Panc1 (cell line): ENCODE results near the gene AFF3. TPM values are rescaled to one million over a fixed set of nuclear protein-coding genes. Genes with fewer than 3 reads are reported as not detected.

ENCODE experiments used
- ATAC-seq: fragments of 200-7000 bp; cut with Tn5 transposase; 2 replicates; pipeline ENCODE4 v1.9.1; 2020; ENCODE audit warnings: mild to moderate bottlenecking, moderate library complexity
- BruUV-seq: library from RNA; stranded (reverse); fragments of 400-500 nt; replicated peaks from 2 replicates; lab custom pipeline; 2021; lab: Mats Ljungman, UMichigan
- CTCF ChIA-PET: fragments of 300-600 bp; sonication (Branson Sonifier 250); formaldehyde crosslinking; loops from one replicate; lab custom pipeline; 2022; ENCODE audit warnings: antibody characterized with exemption; lab: Charles Lee
- POLR2A ChIA-PET: fragments of 300-600 bp; sonication (Branson Sonifier 250); formaldehyde crosslinking; loops from one replicate; lab custom pipeline; 2022; ENCODE audit warnings: antibody characterized with exemption; lab: Charles Lee
- DNase-seq: peaks from one replicate; pipeline ENCODE4 v3.0.0-alpha.2; 2010; ENCODE audit warnings: low read depth, low spot score
- H3K27ac ChIP-seq: 2 replicates; pipeline ENCODE4 v1.5.1; 2011; ENCODE audit warnings: mild to moderate bottlenecking, low read length, inconsistent platforms
- H3K27me3 ChIP-seq: fragments of 200-500 bp; sonication (Bioruptor generic); 2 replicates; pipeline ENCODE4 v1.6.0; 2014; ENCODE audit warnings: low read length, inconsistent platforms; ENCODE audit not compliant: control insufficient read depth, insufficient read depth
- H3K36me3 ChIP-seq: fragments of 200-500 bp; sonication (Bioruptor generic); 2 replicates; pipeline ENCODE4 v1.5.1; 2014; ENCODE audit warnings: inconsistent platforms, mild to moderate bottlenecking, low read length, moderate library complexity; ENCODE audit not compliant: control insufficient read depth, insufficient read depth
- H3K4me1 ChIP-seq: 2 replicates; pipeline ENCODE4 v1.5.1; 2011; ENCODE audit warnings: inconsistent platforms, mild to moderate bottlenecking, low read length, moderate library complexity; ENCODE audit not compliant: control insufficient read depth, insufficient read depth
- H3K4me3 ChIP-seq, 2 experiments: 2 replicates each; pipeline ENCODE4 v1.5.1; 2011 to 2012; ENCODE audit warnings: low read depth in 2 of 2, low read length in 2 of 2, mild to moderate bottlenecking in 2 of 2, inconsistent platforms in 1 of 2, moderate library complexity in 1 of 2
- H3K9me3 ChIP-seq: fragments of 200-500 bp; sonication (Bioruptor generic); 2 replicates; pipeline ENCODE4 v1.5.1; 2014; ENCODE audit warnings: low read depth, mild to moderate bottlenecking, inconsistent platforms, low read length, moderate library complexity; ENCODE audit not compliant: control insufficient read depth, insufficient read depth
- POLR2AphosphoS5 ChIP-seq: IDR thresholded peaks from 2 replicates; pipeline ENCODE4 v1.6.1; 2012; ENCODE audit warnings: mild to moderate bottlenecking, low read depth, low read length, moderate library complexity
- SIN3A ChIP-seq: IDR thresholded peaks from 2 replicates; pipeline ENCODE4 v1.6.1; 2012; ENCODE audit warnings: low read depth, mild to moderate bottlenecking, low read length, moderate library complexity, borderline replicate concordance; ENCODE audit not compliant: insufficient read depth
- TCF7L2 ChIP-seq: IDR thresholded peaks from 2 replicates; pipeline ENCODE4 v1.6.1; 2011; ENCODE audit warnings: mild to moderate bottlenecking, low read depth, low read length, inconsistent platforms
- in situ Hi-C: cut with HindIII; loops from 2 replicates; pipeline ENCODE4 v1.10.0; 2016; ENCODE audit warnings: low sequenced_read_pairs, low pct_unique_long_range_greater_than_20kb
- intact Hi-C: fragments of 100-400 bp; cut with micrococcal nuclease; formaldehyde crosslinking; loops from one replicate; pipeline ENCODE4 v1.10.0; 2022; ENCODE audit not compliant: unreplicated experiment
- total RNA-seq: library from RNA; stranded (reverse); gene quantifications from one replicate; pipeline ENCODE4 v1.2.1, GENCODE V29; 2021; ENCODE audit not compliant: unreplicated experiment
- TF ChIP-seq, protein P1 (sequence below), 2 experiments: IDR thresholded peaks; 2 replicates each; pipeline ENCODE4 v1.6.1; 2011 to 2012; ENCODE audit warnings: low read depth in 2 of 2, control low read depth in 1 of 2, low read length in 1 of 2, mild to moderate bottlenecking in 1 of 2, moderate library complexity in 1 of 2; ENCODE audit not compliant: insufficient read depth in 1 of 2
- TF ChIP-seq, protein P2 (sequence below): fragments of 450-650 bp; IDR thresholded peaks from 2 replicates; pipeline ENCODE4 v1.5.1; 2017; ENCODE audit warnings: mild to moderate bottlenecking

AFF3 gene
- total RNA-seq, 1 experiment from 2014 or later, result 2.2 TPM

DNA sequence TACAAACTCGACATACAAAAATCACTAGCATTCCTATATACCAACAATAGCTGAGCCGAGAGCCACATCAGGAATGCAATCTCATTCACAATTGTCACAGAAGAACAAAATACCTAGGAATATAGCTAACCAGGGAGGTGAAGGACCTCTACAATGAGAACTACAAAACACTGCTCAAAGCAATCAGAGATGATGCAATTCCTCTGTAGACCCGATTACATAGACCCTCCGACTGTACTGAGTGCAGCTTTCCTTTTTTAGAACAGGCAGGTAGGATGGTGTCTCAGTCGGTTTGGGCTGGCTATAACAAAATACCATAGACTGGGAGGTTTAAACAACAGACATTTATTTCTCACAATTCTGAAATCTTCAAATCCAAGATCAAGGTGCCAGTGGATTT, 513.1 kb downstream of the AFF3 start:
- ChIA-PET CTCF (no interaction called here), POLR2A (no interaction called here)
- peaks cover 4% of the 10 kb centered on the region; the same call in 1 of the 2 replicates for H3K27me3 ChIP-seq
- H3K36me3 ChIP-seq, result no peaks in the 10 kb centered on the region
- no peak for DNase-seq
- H3K9me3 ChIP-seq, result no peaks in the 10 kb centered on the region
- BruUV-seq, result no TSS peak
- in situ Hi-C loops (no loop called here), intact Hi-C loops (no loop called here)
- H3K27ac ChIP-seq, result no peak overlapping the region
- no peaks in the 10 kb centered on the region for H3K4me1 ChIP-seq
- TF ChIP-seq SIN3A (no peak), POLR2AphosphoS5 (no peak), TCF7L2 (no peak)
- TF ChIP-seq, protein P1, sequence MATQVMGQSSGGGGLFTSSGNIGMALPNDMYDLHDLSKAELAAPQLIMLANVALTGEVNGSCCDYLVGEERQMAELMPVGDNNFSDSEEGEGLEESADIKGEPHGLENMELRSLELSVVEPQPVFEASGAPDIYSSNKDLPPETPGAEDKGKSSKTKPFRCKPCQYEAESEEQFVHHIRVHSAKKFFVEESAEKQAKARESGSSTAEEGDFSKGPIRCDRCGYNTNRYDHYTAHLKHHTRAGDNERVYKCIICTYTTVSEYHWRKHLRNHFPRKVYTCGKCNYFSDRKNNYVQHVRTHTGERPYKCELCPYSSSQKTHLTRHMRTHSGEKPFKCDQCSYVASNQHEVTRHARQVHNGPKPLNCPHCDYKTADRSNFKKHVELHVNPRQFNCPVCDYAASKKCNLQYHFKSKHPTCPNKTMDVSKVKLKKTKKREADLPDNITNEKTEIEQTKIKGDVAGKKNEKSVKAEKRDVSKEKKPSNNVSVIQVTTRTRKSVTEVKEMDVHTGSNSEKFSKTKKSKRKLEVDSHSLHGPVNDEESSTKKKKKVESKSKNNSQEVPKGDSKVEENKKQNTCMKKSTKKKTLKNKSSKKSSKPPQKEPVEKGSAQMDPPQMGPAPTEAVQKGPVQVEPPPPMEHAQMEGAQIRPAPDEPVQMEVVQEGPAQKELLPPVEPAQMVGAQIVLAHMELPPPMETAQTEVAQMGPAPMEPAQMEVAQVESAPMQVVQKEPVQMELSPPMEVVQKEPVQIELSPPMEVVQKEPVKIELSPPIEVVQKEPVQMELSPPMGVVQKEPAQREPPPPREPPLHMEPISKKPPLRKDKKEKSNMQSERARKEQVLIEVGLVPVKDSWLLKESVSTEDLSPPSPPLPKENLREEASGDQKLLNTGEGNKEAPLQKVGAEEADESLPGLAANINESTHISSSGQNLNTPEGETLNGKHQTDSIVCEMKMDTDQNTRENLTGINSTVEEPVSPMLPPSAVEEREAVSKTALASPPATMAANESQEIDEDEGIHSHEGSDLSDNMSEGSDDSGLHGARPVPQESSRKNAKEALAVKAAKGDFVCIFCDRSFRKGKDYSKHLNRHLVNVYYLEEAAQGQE (IDR thresholded peaks at IDR 0.05; ENCODE audit: insufficient read depth in 1 of 2, low read depth in 2 of 2, low read length in 1 of 2), result no peak
- TF ChIP-seq, protein P2, sequence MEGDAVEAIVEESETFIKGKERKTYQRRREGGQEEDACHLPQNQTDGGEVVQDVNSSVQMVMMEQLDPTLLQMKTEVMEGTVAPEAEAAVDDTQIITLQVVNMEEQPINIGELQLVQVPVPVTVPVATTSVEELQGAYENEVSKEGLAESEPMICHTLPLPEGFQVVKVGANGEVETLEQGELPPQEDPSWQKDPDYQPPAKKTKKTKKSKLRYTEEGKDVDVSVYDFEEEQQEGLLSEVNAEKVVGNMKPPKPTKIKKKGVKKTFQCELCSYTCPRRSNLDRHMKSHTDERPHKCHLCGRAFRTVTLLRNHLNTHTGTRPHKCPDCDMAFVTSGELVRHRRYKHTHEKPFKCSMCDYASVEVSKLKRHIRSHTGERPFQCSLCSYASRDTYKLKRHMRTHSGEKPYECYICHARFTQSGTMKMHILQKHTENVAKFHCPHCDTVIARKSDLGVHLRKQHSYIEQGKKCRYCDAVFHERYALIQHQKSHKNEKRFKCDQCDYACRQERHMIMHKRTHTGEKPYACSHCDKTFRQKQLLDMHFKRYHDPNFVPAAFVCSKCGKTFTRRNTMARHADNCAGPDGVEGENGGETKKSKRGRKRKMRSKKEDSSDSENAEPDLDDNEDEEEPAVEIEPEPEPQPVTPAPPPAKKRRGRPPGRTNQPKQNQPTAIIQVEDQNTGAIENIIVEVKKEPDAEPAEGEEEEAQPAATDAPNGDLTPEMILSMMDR, result no peak
- no peak for ATAC-seq
- H3K4me3 ChIP-seq, result no peak overlapping the region

DNA sequence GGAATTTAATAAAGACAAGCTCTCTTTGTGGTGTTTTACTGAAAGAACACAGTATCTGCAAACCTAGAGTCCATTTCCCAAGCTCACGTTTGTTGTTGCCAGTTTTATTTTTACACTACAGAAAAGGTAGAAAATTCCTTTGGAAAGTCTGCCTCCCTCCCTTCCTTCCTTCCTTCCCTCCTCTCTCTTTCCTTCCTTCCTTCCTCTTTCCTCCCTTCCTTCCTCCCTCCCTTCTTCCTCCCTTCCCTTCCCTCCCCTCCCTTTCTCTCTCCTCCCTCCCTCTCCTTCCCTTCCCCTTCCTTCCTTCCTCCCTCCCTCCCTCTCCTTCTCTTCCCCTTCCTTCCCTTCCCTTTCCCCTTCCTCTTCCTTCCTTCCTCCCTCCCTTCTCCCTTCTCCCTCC, 516.2 kb downstream of the AFF3 start:
- no peaks in the 10 kb centered on the region for H3K4me1 ChIP-seq
- BruUV-seq, result no TSS peak
- H3K36me3 ChIP-seq, result no peaks in the 10 kb centered on the region
- no peak overlapping the region for H3K27ac ChIP-seq
- no peak overlapping the region for H3K4me3 ChIP-seq
- CTCF ChIA-PET, result no interaction called here
- H3K9me3 ChIP-seq, result no peaks in the 10 kb centered on the region
- POLR2A ChIA-PET, result no interaction called here
- peaks cover 4% of the 10 kb centered on the region; the same call in 1 of the 2 replicates for H3K27me3 ChIP-seq
- intact Hi-C loops (no loop called here), in situ Hi-C loops (no loop called here)
- TF ChIP-seq, protein P1 (IDR thresholded peaks at IDR 0.05; ENCODE audit: insufficient read depth in 1 of 2, low read depth in 2 of 2, low read length in 1 of 2), result no peak
- TF ChIP-seq POLR2AphosphoS5 (no peak), SIN3A (no peak), TCF7L2 (no peak)
- TF ChIP-seq, protein P2, result no peak
- ATAC-seq, result no peak
- DNase-seq, result no peak
